Measurements from ENCODE around the gene G6PC3.

- TF ChIP-seq CTCF (conservative IDR thresholded peaks at IDR 0.05) (no peak), ZFX (IDR thresholded peaks at IDR 0.05) (no peak)
Observed at GRCh38 chr17:44113868-44114840, 43.6 kb downstream of the G6PC3 start.

Data from C4-2B (cell line).